SK-N-SH (cell line): Measurements from ENCODE around the gene CLDN19. TPM values are rescaled to one million over a fixed set of nuclear protein-coding genes. Genes with fewer than 3 reads are reported as not detected.
A peak's percentile ranks its signal among the peaks of the same experiment; 100 is the strongest.

Experiments
- CTCF ChIA-PET: fragments of 300-600, 350-600 bp; formaldehyde crosslinking; extraction: SDS; loops from one replicate; lab custom pipeline; 2021; lab: Yijun Ruan, JAX
- POLR2A ChIA-PET: fragments of 350-600 bp; sonication (Branson Sonifier 250); formaldehyde crosslinking; extraction: SDS; loops from one replicate; lab custom pipeline; 2020; ENCODE audit warnings: antibody characterized with exemption, inconsistent platforms; lab: Yijun Ruan, JAX
- DNase-seq: peaks from one replicate; pipeline ENCODE4 v3.0.0; 2012
- H2AFZ ChIP-seq: fragments of 200-600 bp; sonication (generic); 2 replicates; pipeline ENCODE4 v1.8.1; 2016; ENCODE audit warnings: antibody characterized with exemption, mild to moderate bottlenecking, low read depth
- H3F3A ChIP-seq: fragments of 200-600 bp; sonication (generic); replicated peaks from 2 replicates; pipeline ENCODE3; 2016; ENCODE audit warnings: antibody characterized with exemption, mild to moderate bottlenecking; ENCODE audit not compliant: insufficient read depth
- H3K27ac ChIP-seq, 2 experiments: fragments of 200-500 bp in 1 of 2; fragments of 200-600 bp in 1 of 2; sonication (Bioruptor generic) in 1 of 2; sonication (generic), shearing (Covaris generic) in 1 of 2; 2 replicates each; pipeline versions ENCODE4 v1.5.1 to v1.6.1; 2014 to 2016; ENCODE audit warnings: low read depth in 2 of 2, inconsistent platforms in 1 of 2, low read length in 1 of 2, mild to moderate bottlenecking in 1 of 2, mixed read lengths in 1 of 2
- H3K27me3 ChIP-seq: fragments of 200-600 bp; sonication (generic), shearing (Covaris generic); 2 replicates; pipeline ENCODE4 v1.6.1; 2016; ENCODE audit warnings: mixed run types; ENCODE audit not compliant: insufficient read depth
- H3K36me3 ChIP-seq, 2 experiments: fragments of 200-500 bp in 1 of 2; fragments of 200-600 bp in 1 of 2; sonication (Bioruptor generic) in 1 of 2; sonication (generic) in 1 of 2; replicated peaks in 1 of 2; 2 replicates each; pipeline versions ENCODE3 to v1.5.1; 2014 to 2016; ENCODE audit warnings: low read length in 1 of 2, mild to moderate bottlenecking in 1 of 2; ENCODE audit not compliant: insufficient read depth in 2 of 2, control insufficient read depth in 1 of 2
- H3K4me1 ChIP-seq, 2 experiments: fragments of 200-500 bp in 1 of 2; fragments of 200-600 bp in 1 of 2; sonication (Bioruptor generic) in 1 of 2; sonication (generic), shearing (Covaris generic) in 1 of 2; 2 replicates each; pipeline versions ENCODE4 v1.5.1 to v1.6.1; 2014 to 2016; ENCODE audit warnings: low read depth in 1 of 2, low read length in 1 of 2, mixed run types in 1 of 2; ENCODE audit not compliant: insufficient read depth in 2 of 2, control insufficient read depth in 1 of 2
- H3K4me2 ChIP-seq: fragments of 200-600 bp; sonication (generic), shearing (Covaris generic); 2 replicates; pipeline ENCODE4 v1.6.1; 2017; ENCODE audit warnings: mixed run types
- H3K4me3 ChIP-seq, 2 experiments: fragments of 200-500 bp in 1 of 2; fragments of 200-600 bp in 1 of 2; sonication (Bioruptor generic) in 1 of 2; sonication (generic), shearing (Covaris generic) in 1 of 2; 2 replicates each; pipeline versions ENCODE4 v1.5.1 to v1.8.1; 2014 to 2016; ENCODE audit warnings: low read depth in 2 of 2, inconsistent platforms in 1 of 2, low read length in 1 of 2, mild to moderate bottlenecking in 1 of 2, mixed read lengths in 1 of 2, moderate library complexity in 1 of 2
- H3K79me2 ChIP-seq: fragments of 200-600 bp; sonication (generic); 2 replicates; pipeline ENCODE4 v1.8.1; 2017; ENCODE audit warnings: mild to moderate bottlenecking; ENCODE audit not compliant: insufficient read depth
- H3K9ac ChIP-seq: fragments of 200-600 bp; sonication (generic); 2 replicates; pipeline ENCODE4 v1.6.1; 2017; ENCODE audit warnings: mixed run types
- H3K9me2 ChIP-seq: fragments of 200-600 bp; sonication (generic); 2 replicates; pipeline ENCODE4 v1.6.1; 2017; ENCODE audit warnings: mixed run types
- H3K9me3 ChIP-seq: fragments of 200-600 bp; sonication (generic); 2 replicates; pipeline ENCODE4 v1.6.1; 2017; ENCODE audit warnings: mixed run types, mild to moderate bottlenecking, moderate library complexity
- H4K20me1 ChIP-seq: fragments of 200-600 bp; sonication (generic); 2 replicates; pipeline ENCODE4 v1.6.1; 2017; ENCODE audit warnings: mild to moderate bottlenecking, mixed run types; ENCODE audit not compliant: insufficient read depth
- EP300 ChIP-seq, 2 experiments: IDR thresholded peaks; 2 replicates each; pipeline versions ENCODE4 v1.4.0 to v1.6.1; 2012; ENCODE audit warnings: borderline replicate concordance in 1 of 2, low read depth in 1 of 2, low read length in 1 of 2
- FOSL2 ChIP-seq: IDR thresholded peaks from 2 replicates; pipeline ENCODE4 v1.4.0; 2012; ENCODE audit warnings: low read depth, mild to moderate bottlenecking, moderate library complexity, borderline replicate concordance
- FOXJ3 ChIP-seq: sonication (generic); formaldehyde crosslinking; IDR thresholded peaks from 2 replicates; pipeline ENCODE4 v1.5.1; 2020; ENCODE audit warnings: mild to moderate bottlenecking, missing genetic modification reagents
- GABPA ChIP-seq: IDR thresholded peaks from 2 replicates; pipeline ENCODE4 v1.4.0; 2012; ENCODE audit warnings: low read depth, mild to moderate bottlenecking
- GATA2 ChIP-seq: sonication (generic); formaldehyde crosslinking; IDR thresholded peaks from 2 replicates; pipeline ENCODE4 v1.5.0; 2020; ENCODE audit warnings: mild to moderate bottlenecking, missing genetic modification reagents
- JUND ChIP-seq: IDR thresholded peaks from 2 replicates; pipeline ENCODE4 v1.4.0; 2012
- RAD21 ChIP-seq: IDR thresholded peaks from 2 replicates; pipeline ENCODE4 v1.6.1; 2012; ENCODE audit warnings: mild to moderate bottlenecking, low read length
- RCOR1 ChIP-seq: fragments of 150-350 bp; IDR thresholded peaks from 2 replicates; pipeline ENCODE4 v1.6.1; 2017; ENCODE audit warnings: antibody characterized with exemption, low read length
- RFX5 ChIP-seq: IDR thresholded peaks from 2 replicates; pipeline ENCODE4 v1.6.1; 2012; ENCODE audit warnings: mild to moderate bottlenecking, improper control_type of control experiment, low read length
- RXRA ChIP-seq: IDR thresholded peaks from 2 replicates; pipeline ENCODE4 v1.4.0; 2012; ENCODE audit warnings: low read depth, mild to moderate bottlenecking, borderline replicate concordance
- SMC3 ChIP-seq: IDR thresholded peaks from 2 replicates; pipeline ENCODE4 v1.6.1; 2012; ENCODE audit warnings: low read depth, low read length, improper control_type of control experiment
- TAF1 ChIP-seq: IDR thresholded peaks from 2 replicates; pipeline ENCODE4 v1.6.1; 2012; ENCODE audit warnings: low read depth, mild to moderate bottlenecking, low read length, moderate library complexity, borderline replicate concordance
- TCF12 ChIP-seq: IDR thresholded peaks from 2 replicates; pipeline ENCODE4 v1.4.0; 2012
- WGBS: methylation state at CpG from one replicate; pipeline ENCODE4 v1.1.6; 2017; ENCODE audit warnings: low lambda C conversion rate; 5-methylcytosine and 5-hydroxymethylcytosine counted together
- polyA plus RNA-seq, 3 experiments: library from polyadenylated mRNA; depleted of rRNA; stranded (reverse); fragments of >200 nt; gene quantifications; 2 replicates each; pipeline ENCODE4 v1.2.3, GENCODE V29; 2012
- TF ChIP-seq, protein P1 (sequence below): fragments of 200-600 bp; sonication (generic); IDR thresholded peaks from 2 replicates; pipeline ENCODE4 v1.6.1; 2017; ENCODE audit warnings: antibody characterized with exemption, mild to moderate bottlenecking, moderate library complexity
- TF ChIP-seq, protein P2 (sequence below): fragments of 150-350 bp; IDR thresholded peaks from 2 replicates; pipeline ENCODE4 v1.6.1; 2016; ENCODE audit warnings: mild to moderate bottlenecking, low read depth, low read length
- TF ChIP-seq, protein P3 (sequence below): IDR thresholded peaks from 2 replicates; pipeline ENCODE4 v1.6.1; 2012; ENCODE audit warnings: mild to moderate bottlenecking, low read depth, low read length, moderate library complexity

The CLDN19 gene
- polyA plus RNA-seq, 1 of the 3 experiments (the other 2 are of a cell fraction), result not detected

DNA sequence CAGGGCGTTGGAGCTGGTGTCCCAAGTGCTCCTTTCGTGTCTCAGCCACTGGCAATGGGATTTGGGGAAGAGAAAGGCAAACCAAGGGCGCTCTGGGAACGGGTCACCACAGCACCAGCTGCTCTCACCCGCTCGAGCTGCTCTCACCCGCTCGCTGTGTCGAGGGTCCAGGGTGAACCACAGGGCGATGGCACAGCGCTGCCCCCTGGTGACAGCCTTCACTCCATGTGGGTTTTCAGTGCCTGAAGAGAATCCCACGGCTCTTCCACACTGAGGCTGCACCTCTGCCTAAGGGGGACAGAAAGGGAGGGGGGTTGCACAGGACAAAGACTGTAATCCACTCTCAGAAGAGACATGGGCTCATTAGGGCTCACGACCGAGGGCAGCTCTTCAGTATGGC, 7.1 kb upstream of the CLDN19 start:
- Histone ChIP-seq H3K4me3 (no peak overlapping the region), H3K27me3 (no peaks in the 10 kb centered on the region), H3K4me2 (no peak overlapping the region), H3K79me2 (no peaks in the 10 kb centered on the region), H4K20me1 (no peaks in the 10 kb centered on the region), H3K9me3 (no peaks in the 10 kb centered on the region), H3F3A (no peaks in the 10 kb centered on the region), H3K9me2 (no peaks in the 10 kb centered on the region)
- WGBS, result 71% methylated on average over 14 of the region's 14 CpGs
- DNase-seq, result peak; percentile 84
- CTCF ChIA-PET, result interaction anchor here (0.6 to 4.4 kb wide), 30 partner anchors 10 to 600 kb away, joined by 3 to 32 read pairs (median 4); no protein-coding TSS in a partner anchor
- POLR2A ChIA-PET, result interaction anchor here (0.7 kb wide), 1 partner anchor 65 kb away, joined by 3 read pairs; the partner anchor contains the start of gene YBX1
- no peak for TF ChIP-seq GABPA
- TF ChIP-seq, protein P1, sequence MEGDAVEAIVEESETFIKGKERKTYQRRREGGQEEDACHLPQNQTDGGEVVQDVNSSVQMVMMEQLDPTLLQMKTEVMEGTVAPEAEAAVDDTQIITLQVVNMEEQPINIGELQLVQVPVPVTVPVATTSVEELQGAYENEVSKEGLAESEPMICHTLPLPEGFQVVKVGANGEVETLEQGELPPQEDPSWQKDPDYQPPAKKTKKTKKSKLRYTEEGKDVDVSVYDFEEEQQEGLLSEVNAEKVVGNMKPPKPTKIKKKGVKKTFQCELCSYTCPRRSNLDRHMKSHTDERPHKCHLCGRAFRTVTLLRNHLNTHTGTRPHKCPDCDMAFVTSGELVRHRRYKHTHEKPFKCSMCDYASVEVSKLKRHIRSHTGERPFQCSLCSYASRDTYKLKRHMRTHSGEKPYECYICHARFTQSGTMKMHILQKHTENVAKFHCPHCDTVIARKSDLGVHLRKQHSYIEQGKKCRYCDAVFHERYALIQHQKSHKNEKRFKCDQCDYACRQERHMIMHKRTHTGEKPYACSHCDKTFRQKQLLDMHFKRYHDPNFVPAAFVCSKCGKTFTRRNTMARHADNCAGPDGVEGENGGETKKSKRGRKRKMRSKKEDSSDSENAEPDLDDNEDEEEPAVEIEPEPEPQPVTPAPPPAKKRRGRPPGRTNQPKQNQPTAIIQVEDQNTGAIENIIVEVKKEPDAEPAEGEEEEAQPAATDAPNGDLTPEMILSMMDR, result peak; percentile 60
- peak; percentile 81 for TF ChIP-seq SMC3
- no peak for TF ChIP-seq RXRA
- TF ChIP-seq FOSL2, result no peak
- TF ChIP-seq RAD21, result peak; percentile 73
- TF ChIP-seq, all 33 proteins: peak for 3
- Histone ChIP-seq H3K9ac (no peak overlapping the region), H3K36me3 (peaks cover 14 to 38% of the 10 kb centered on the region in 2 experiments), H3K27ac (no peak overlapping the region), H3K4me1 (peaks cover 0 to 20% of the 10 kb centered on the region in 2 experiments; a peak in 1 of 4 replicates), H2AFZ (no peak overlapping the region)

DNA sequence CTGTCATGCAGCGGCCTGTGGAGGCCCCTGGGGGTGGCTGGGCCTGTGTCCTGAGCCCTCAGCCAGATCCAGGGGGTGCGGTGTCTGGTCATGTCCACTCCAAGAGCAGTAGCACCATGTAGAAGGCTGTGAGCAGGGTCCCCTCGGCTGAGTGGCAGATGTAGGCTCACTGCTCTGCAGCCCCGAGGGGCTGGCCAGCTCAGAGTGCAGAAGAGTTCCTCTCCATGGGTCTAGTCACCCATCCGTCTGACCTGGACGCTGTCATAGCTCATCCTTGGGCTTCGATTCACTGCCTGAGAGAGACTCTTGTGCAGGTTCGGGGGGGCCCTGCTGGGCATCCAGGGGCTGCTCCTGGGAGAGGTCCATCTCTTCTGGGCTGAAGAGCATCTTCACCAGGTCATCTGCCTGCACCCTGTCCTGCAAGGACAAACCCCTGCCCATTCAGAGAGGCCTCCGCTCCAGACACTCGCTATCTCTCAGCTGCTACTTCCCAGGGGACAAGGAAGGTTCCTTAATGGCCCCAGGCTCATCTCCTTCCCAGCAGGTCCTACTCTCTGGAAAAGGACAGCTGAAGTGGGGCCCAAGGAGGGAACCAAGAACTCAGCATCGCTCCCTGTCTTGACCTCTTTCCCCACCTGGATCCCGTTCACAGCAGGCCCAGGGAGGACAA, 6.5 kb upstream of the CLDN19 start:
- no peak overlapping the region for H2AFZ ChIP-seq
- ChIA-PET CTCF (interaction anchor here (0.6 to 4.4 kb wide), 29 partner anchors 10 to 599 kb away, joined by 3 to 32 read pairs (median 4); no protein-coding TSS in a partner anchor), POLR2A (interaction anchor here (0.7 kb wide), 1 partner anchor 64 kb away, joined by 3 read pairs; the partner anchor contains the start of gene YBX1)
- no peaks in the 10 kb centered on the region for H3F3A ChIP-seq
- TF ChIP-seq, protein P2, sequence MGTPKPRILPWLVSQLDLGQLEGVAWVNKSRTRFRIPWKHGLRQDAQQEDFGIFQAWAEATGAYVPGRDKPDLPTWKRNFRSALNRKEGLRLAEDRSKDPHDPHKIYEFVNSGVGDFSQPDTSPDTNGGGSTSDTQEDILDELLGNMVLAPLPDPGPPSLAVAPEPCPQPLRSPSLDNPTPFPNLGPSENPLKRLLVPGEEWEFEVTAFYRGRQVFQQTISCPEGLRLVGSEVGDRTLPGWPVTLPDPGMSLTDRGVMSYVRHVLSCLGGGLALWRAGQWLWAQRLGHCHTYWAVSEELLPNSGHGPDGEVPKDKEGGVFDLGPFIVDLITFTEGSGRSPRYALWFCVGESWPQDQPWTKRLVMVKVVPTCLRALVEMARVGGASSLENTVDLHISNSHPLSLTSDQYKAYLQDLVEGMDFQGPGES, result no peak
- no peak for TF ChIP-seq RFX5
- TF ChIP-seq, protein P1, result no peak
- TF ChIP-seq, protein P3, sequence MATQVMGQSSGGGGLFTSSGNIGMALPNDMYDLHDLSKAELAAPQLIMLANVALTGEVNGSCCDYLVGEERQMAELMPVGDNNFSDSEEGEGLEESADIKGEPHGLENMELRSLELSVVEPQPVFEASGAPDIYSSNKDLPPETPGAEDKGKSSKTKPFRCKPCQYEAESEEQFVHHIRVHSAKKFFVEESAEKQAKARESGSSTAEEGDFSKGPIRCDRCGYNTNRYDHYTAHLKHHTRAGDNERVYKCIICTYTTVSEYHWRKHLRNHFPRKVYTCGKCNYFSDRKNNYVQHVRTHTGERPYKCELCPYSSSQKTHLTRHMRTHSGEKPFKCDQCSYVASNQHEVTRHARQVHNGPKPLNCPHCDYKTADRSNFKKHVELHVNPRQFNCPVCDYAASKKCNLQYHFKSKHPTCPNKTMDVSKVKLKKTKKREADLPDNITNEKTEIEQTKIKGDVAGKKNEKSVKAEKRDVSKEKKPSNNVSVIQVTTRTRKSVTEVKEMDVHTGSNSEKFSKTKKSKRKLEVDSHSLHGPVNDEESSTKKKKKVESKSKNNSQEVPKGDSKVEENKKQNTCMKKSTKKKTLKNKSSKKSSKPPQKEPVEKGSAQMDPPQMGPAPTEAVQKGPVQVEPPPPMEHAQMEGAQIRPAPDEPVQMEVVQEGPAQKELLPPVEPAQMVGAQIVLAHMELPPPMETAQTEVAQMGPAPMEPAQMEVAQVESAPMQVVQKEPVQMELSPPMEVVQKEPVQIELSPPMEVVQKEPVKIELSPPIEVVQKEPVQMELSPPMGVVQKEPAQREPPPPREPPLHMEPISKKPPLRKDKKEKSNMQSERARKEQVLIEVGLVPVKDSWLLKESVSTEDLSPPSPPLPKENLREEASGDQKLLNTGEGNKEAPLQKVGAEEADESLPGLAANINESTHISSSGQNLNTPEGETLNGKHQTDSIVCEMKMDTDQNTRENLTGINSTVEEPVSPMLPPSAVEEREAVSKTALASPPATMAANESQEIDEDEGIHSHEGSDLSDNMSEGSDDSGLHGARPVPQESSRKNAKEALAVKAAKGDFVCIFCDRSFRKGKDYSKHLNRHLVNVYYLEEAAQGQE, result no peak
- no peak for TF ChIP-seq TCF12
- no peak for TF ChIP-seq EP300 (IDR thresholded peaks at IDR 0.05; ENCODE audit: borderline replicate concordance in 1 of 2, low read depth in 1 of 2, low read length in 1 of 2)
- no peak for TF ChIP-seq RXRA
- no peak for TF ChIP-seq GATA2 (CRISPR knock-in tag)
- no peak for TF ChIP-seq TAF1
- no peak for TF ChIP-seq JUND
- no peak for TF ChIP-seq RCOR1
- TF ChIP-seq FOXJ3 (CRISPR knock-in tag), result no peak
- H3K36me3 ChIP-seq, result peaks cover 8 to 34% of the 10 kb centered on the region in 2 experiments
- no peaks in the 10 kb centered on the region for H4K20me1 ChIP-seq
- H3K4me1 ChIP-seq, result peaks cover 0 to 20% of the 10 kb centered on the region in 2 experiments; a peak in 1 of 4 replicates
- WGBS, result 94% methylated on average over 5 of the region's 12 CpGs
- H3K4me3 ChIP-seq, result no peak overlapping the region
- no peak for DNase-seq
- no peak overlapping the region for H3K27ac ChIP-seq
- H3K9ac ChIP-seq, result no peak overlapping the region
- no peaks in the 10 kb centered on the region for H3K9me3 ChIP-seq
- no peaks in the 10 kb centered on the region for H3K9me2 ChIP-seq
- H3K79me2 ChIP-seq, result no peaks in the 10 kb centered on the region
- no peak overlapping the region for H3K4me2 ChIP-seq
- H3K27me3 ChIP-seq, result no peaks in the 10 kb centered on the region
